B cell (primary cell): ENCODE results near the gene POLR1E. TPM values are rescaled to one million over a fixed set of nuclear protein-coding genes. Genes with fewer than 3 reads are reported as not detected.

Experiments used
- ATAC-seq: fragments of 200-7000 bp; cut with Tn5 transposase; one replicate; pipeline ENCODE4 v1.10.0; 2021; ENCODE audit warnings: low read depth, mild to moderate bottlenecking, moderate number of reproducible peaks, moderate library complexity
- CTCF ChIA-PET: fragments of 350-600 bp; sonication (Branson Sonifier 250); formaldehyde crosslinking; loops from one replicate; lab custom pipeline; 2021; ENCODE audit warnings: antibody characterized with exemption, inconsistent platforms; lab: Charles Lee
- POLR2A ChIA-PET: fragments of 350-600 bp; sonication (Branson Sonifier 250); formaldehyde crosslinking; loops from one replicate; lab custom pipeline; 2021; ENCODE audit warnings: antibody characterized with exemption; lab: Charles Lee
- DNase-seq: peaks from one replicate; pipeline ENCODE4 v3.0.0; 2013
- H2AFZ ChIP-seq: 2 replicates; pipeline ENCODE4 v1.6.1; 2012; ENCODE audit warnings: mild to moderate bottlenecking, low read depth, low read length; ENCODE audit not compliant: insufficient read depth, poor library complexity, severe bottlenecking
- H3K27ac ChIP-seq, 2 donors: 1 replicate in 1 of 2; 2 replicates in 1 of 2; pipeline ENCODE4 v1.5.1; 2012 to 2013; ENCODE audit warnings: low read length in 2 of 2, mild to moderate bottlenecking in 2 of 2, moderate library complexity in 1 of 2
- H3K27me3 ChIP-seq, 4 experiments: fragments of 200-600 bp in 1 of 4; sonication (generic) in 1 of 4; replicated peaks in 1 of 4; 1 replicate in 2 of 4; 2 replicates in 2 of 4; pipeline versions ENCODE4 v1.6.1 to v1.7.0; 2013 to 2016; ENCODE audit warnings: low read length in 3 of 4, mild to moderate bottlenecking in 2 of 4, mixed read lengths in 1 of 4, moderate library complexity in 1 of 4; ENCODE audit not compliant: insufficient read depth in 4 of 4, control insufficient read depth in 3 of 4; ENCODE audit errors: control extremely low read depth in 1 of 4
- H3K36me3 ChIP-seq, 2 experiments: replicated peaks in 1 of 2; 1 replicate in 1 of 2; 2 replicates in 1 of 2; pipeline versions ENCODE4 v1.6.1 to v1.7.1; 2013; ENCODE audit warnings: low read length in 1 of 2; ENCODE audit not compliant: insufficient read depth in 2 of 2, control insufficient read depth in 1 of 2; ENCODE audit errors: control extremely low read depth in 1 of 2, extremely low read depth in 1 of 2
- H3K4me1 ChIP-seq, 2 donors: fragments of 200-600 bp in 1 of 2; sonication (generic) in 1 of 2; 1 replicate in 1 of 2; 2 replicates in 1 of 2; pipeline versions ENCODE4 v1.5.1 to v1.6.1; 2013 to 2017; ENCODE audit warnings: low read length in 2 of 2; ENCODE audit not compliant: control insufficient read depth in 2 of 2, insufficient read depth in 2 of 2
- H3K4me2 ChIP-seq: replicated peaks from 2 replicates; pipeline ENCODE3; 2012; ENCODE audit warnings: mild to moderate bottlenecking, low read depth, low read length; ENCODE audit not compliant: poor library complexity, severe bottlenecking
- H3K4me3 ChIP-seq, 5 experiments: fragments of 200-600 bp in 1 of 5; sonication (generic) in 1 of 5; 1 replicate in 3 of 5; 2 replicates in 2 of 5; pipeline versions ENCODE4 v1.5.1 to v1.7.0; 2011 to 2016; ENCODE audit warnings: low read length in 4 of 5, mild to moderate bottlenecking in 4 of 5, low read depth in 2 of 5, control low read depth in 1 of 5, moderate library complexity in 1 of 5; ENCODE audit not compliant: insufficient read depth in 1 of 5; ENCODE audit errors: control extremely low read depth in 1 of 5, extremely low read depth in 1 of 5
- H3K79me2 ChIP-seq: fragments of 200-600 bp; sonication (generic); one replicate; pipeline ENCODE4 v1.6.0; 2016; ENCODE audit warnings: low read length; ENCODE audit not compliant: control insufficient read depth, insufficient read depth
- H3K9ac ChIP-seq: fragments of 200-600 bp; sonication (generic); 2 replicates; pipeline ENCODE4 v1.6.1; 2017; ENCODE audit warnings: mild to moderate bottlenecking, low read length, moderate library complexity
- H3K9me3 ChIP-seq, 3 donors: one replicate each; pipeline versions ENCODE4 v1.6.1 to v1.7.1; 2013; ENCODE audit warnings: low read length in 2 of 3; ENCODE audit not compliant: control insufficient read depth in 2 of 3, insufficient read depth in 1 of 3; ENCODE audit errors: control extremely low read depth in 1 of 3
- H4K20me1 ChIP-seq: 2 replicates; pipeline ENCODE4 v1.6.0; 2012; ENCODE audit warnings: mild to moderate bottlenecking, low read length; ENCODE audit not compliant: insufficient read depth, control insufficient read depth, poor library complexity, severe bottlenecking
- H3K27ac Mint-ChIP-seq: one replicate; pipeline ENCODE4 v1.8.0; 2021; ENCODE audit warnings: mixed read lengths
- H3K27me3 Mint-ChIP-seq: one replicate; pipeline ENCODE4 v1.8.0; 2021; ENCODE audit warnings: mixed read lengths
- H3K4me1 Mint-ChIP-seq: one replicate; pipeline ENCODE4 v1.8.0; 2021; ENCODE audit warnings: mixed read lengths
- H3K4me3 Mint-ChIP-seq: one replicate; pipeline ENCODE4 v1.8.0; 2021; ENCODE audit warnings: mixed read lengths
- H3K9me3 Mint-ChIP-seq: one replicate; pipeline ENCODE4 v1.8.0; 2022; ENCODE audit warnings: mixed read lengths; ENCODE audit not compliant: insufficient read depth
- CTCF ChIP-seq: fragments of 200-600 bp; IDR thresholded peaks from one replicate; pipeline ENCODE4 v1.8.0; 2022; ENCODE audit warnings: antibody characterized with exemption, mild to moderate bottlenecking
- EZH2 ChIP-seq: IDR thresholded peaks from 2 replicates; pipeline ENCODE4 v1.6.1; 2012; ENCODE audit warnings: borderline replicate concordance, low read depth, mild to moderate bottlenecking, moderate library complexity, low read length; ENCODE audit not compliant: insufficient read depth, poor library complexity, severe bottlenecking
- WGBS: methylation state at CpG from one replicate; pipeline ENCODE4 v1.1.5; 2013; ENCODE audit warnings: missing lambda C conversion rate; ENCODE audit not compliant: insufficient coverage; 5-methylcytosine and 5-hydroxymethylcytosine counted together
- intact Hi-C: fragments of 100-400 bp; cut with micrococcal nuclease; formaldehyde crosslinking; loops from one replicate; pipeline ENCODE4 v1.10.0; 2022
- polyA plus RNA-seq: library from polyadenylated mRNA; depleted of rRNA; stranded (reverse); fragments of >200 nt; gene quantifications from 2 replicates; pipeline ENCODE4 v1.2.3, GENCODE V29; 2012
- total RNA-seq, 2 donors: library from RNA; stranded (reverse); fragments of 120-200 nt in 1 of 2; gene quantifications; 1 replicate in 1 of 2; 2 replicates in 1 of 2; pipeline versions ENCODE4 v1.2.3 to v1.2.4, GENCODE V29; 2013 to 2022

The POLR1E gene
- total and polyA plus RNA-seq, 2 donors (not counting 1 experiment from before 2014, with no cell fraction given): 11.6 to 31.0 TPM

GRCh38 chr9:37453827-37454226, 31.9 kb upstream of the POLR1E start:
- peaks cover 56% of the 10 kb centered on the region for H4K20me1 ChIP-seq
- no peak for ATAC-seq
- no peaks in the 10 kb centered on the region for H3K27me3 ChIP-seq
- TF ChIP-seq EZH2: no peak
- no peak for TF ChIP-seq CTCF
- H3K9me3 Mint-ChIP-seq: no peaks in the 10 kb centered on the region
- intact Hi-C loops: no loop called here
- H3K27me3 Mint-ChIP-seq: no peaks in the 10 kb centered on the region
- ChIA-PET POLR2A (no interaction called here), CTCF (no interaction called here)
- DNase-seq: no peak
- H3K9me3 ChIP-seq: peaks cover 0 to 3% (median 0%) of the 10 kb centered on the region in 3 donors
- peaks cover 0 to 3% of the 10 kb centered on the region in 2 donors for H3K4me1 ChIP-seq
- H3K9ac ChIP-seq: no peak overlapping the region
- no peak overlapping the region for H3K27ac ChIP-seq
- H3K4me3 Mint-ChIP-seq: no peak overlapping the region
- whole genome bisulfite sequencing: 92% methylated on average over 1 of the region's 1 CpG
- H3K4me1 Mint-ChIP-seq: peaks cover 59% of the 10 kb centered on the region
- no peak overlapping the region for H2AFZ ChIP-seq
- no peak overlapping the region for H3K4me3 ChIP-seq
- H3K36me3 ChIP-seq: peaks cover 7 to 9% of the 10 kb centered on the region in 2 experiments
- H3K27ac Mint-ChIP-seq: no peak overlapping the region
- H3K4me2 ChIP-seq: no peak overlapping the region
- peaks cover 80% of the 10 kb centered on the region for H3K79me2 ChIP-seq

GRCh38 chr9:37454238-37454637, 31.5 kb upstream of the POLR1E start:
- Mint-ChIP-seq H3K4me1 (peaks cover 59% of the 10 kb centered on the region), H3K4me3 (no peak overlapping the region), H3K9me3 (no peaks in the 10 kb centered on the region), H3K27ac (no peak overlapping the region), H3K27me3 (no peaks in the 10 kb centered on the region)
- Histone ChIP-seq H3K4me2 (no peak overlapping the region), H3K9ac (no peak overlapping the region), H3K79me2 (peaks cover 83% of the 10 kb centered on the region), H3K4me3 (no peak overlapping the region), H4K20me1 (peaks cover 56% of the 10 kb centered on the region), H3K27ac (no peak overlapping the region), H2AFZ (no peak overlapping the region), H3K36me3 (peaks cover 7% of the 10 kb centered on the region in 2 experiments), H3K9me3 (peaks cover 0 to 3% (median 0%) of the 10 kb centered on the region in 3 donors), H3K4me1 (peaks cover 0 to 3% of the 10 kb centered on the region in 2 donors), H3K27me3 (no peaks in the 10 kb centered on the region)
- no peak for DNase-seq
- TF ChIP-seq CTCF (no peak), EZH2 (no peak)
- POLR2A ChIA-PET: no interaction called here
- intact Hi-C loops: no loop called here
- CTCF ChIA-PET: no interaction called here
- ATAC-seq: no peak
